Gastroesophageal sphincter (tissue), 3 donors: ENCODE data around the gene VWA8.

ENCODE experiments used
- CTCF ChIP-seq, 4 experiments: fragments of 200-600 bp in 2 of 4; fragments of 450-650 bp in 2 of 4; sonication (generic) in 1 of 4; IDR thresholded peaks; one replicate each; pipeline ENCODE4 v1.5.1; 2017 to 2019; ENCODE audit warnings: antibody characterized with exemption in 4 of 4, mild to moderate bottlenecking in 2 of 4, moderate library complexity in 2 of 4
- EP300 ChIP-seq: sonication (generic); formaldehyde crosslinking; IDR thresholded peaks from one replicate; pipeline ENCODE4 v1.6.1; 2017; ENCODE audit warnings: antibody characterized with exemption, mild to moderate bottlenecking
- POLR2AphosphoS5 ChIP-seq: sonication (generic); formaldehyde crosslinking; IDR thresholded peaks from one replicate; pipeline ENCODE4 v1.6.1; 2017; ENCODE audit warnings: antibody characterized with exemption

- TF ChIP-seq CTCF (IDR thresholded peaks at IDR 0.05) (no peak), EP300 (no peak), POLR2AphosphoS5 (no peak)
Measured at GRCh38 chr13:41596190-41596589, 364.7 kb downstream of the VWA8 start.
